Measurements from ENCODE around the gene ABCG4. TPM values are rescaled to one million over a fixed set of nuclear protein-coding genes. Genes with fewer than 3 reads are reported as not detected.

Gene ABCG4
- total RNA-seq, 4 donors from 2014 or later = 0.14 TPM; not detected in 3

- no peaks in the 10 kb centered on the region for H3K9me3 ChIP-seq
- in situ Hi-C loops (cut with MboI; ENCODE audit: low pct_ligation_motif_present in 1 of 4, low pct_unique_long_range_greater_than_20kb in 1 of 4, low sequenced_read_pairs in 3 of 4) (no loop called here), intact Hi-C loops (cut with DNase I; ENCODE audit: low total_unique reads) (no loop called here)
- H3K4me3 ChIP-seq = no peak overlapping the region
- TF ChIP-seq, protein P1, sequence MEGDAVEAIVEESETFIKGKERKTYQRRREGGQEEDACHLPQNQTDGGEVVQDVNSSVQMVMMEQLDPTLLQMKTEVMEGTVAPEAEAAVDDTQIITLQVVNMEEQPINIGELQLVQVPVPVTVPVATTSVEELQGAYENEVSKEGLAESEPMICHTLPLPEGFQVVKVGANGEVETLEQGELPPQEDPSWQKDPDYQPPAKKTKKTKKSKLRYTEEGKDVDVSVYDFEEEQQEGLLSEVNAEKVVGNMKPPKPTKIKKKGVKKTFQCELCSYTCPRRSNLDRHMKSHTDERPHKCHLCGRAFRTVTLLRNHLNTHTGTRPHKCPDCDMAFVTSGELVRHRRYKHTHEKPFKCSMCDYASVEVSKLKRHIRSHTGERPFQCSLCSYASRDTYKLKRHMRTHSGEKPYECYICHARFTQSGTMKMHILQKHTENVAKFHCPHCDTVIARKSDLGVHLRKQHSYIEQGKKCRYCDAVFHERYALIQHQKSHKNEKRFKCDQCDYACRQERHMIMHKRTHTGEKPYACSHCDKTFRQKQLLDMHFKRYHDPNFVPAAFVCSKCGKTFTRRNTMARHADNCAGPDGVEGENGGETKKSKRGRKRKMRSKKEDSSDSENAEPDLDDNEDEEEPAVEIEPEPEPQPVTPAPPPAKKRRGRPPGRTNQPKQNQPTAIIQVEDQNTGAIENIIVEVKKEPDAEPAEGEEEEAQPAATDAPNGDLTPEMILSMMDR (IDR thresholded peaks at IDR 0.05) = peak in 2 of 5 experiments; percentile 9 to 11
- TF ChIP-seq POLR2AphosphoS5 (IDR thresholded peaks at IDR 0.05) = no peak
- 33 to 36% methylated on average over 4 to 8 of the region's 8 CpGs for WGBS, 2 donors (ENCODE audit: low coverage in 1 of 2)
- DNase-seq = peak; percentile 41
- no peak overlapping the region for H3K27ac ChIP-seq
- H3K4me1 ChIP-seq = no peaks in the 10 kb centered on the region
- H3K36me3 ChIP-seq = no peaks in the 10 kb centered on the region
- peaks cover 11% of the 10 kb centered on the region for H3K27me3 ChIP-seq
These were observed 7.1 kb downstream of the ABCG4 start for GRCh38 chr11:119155733-119156492.

- no peak overlapping the region for H3K27ac ChIP-seq
- H3K4me1 ChIP-seq = no peaks in the 10 kb centered on the region
- intact Hi-C loops (cut with DNase I; ENCODE audit: low total_unique reads) = no loop called here
- WGBS, 2 donors (ENCODE audit: low coverage in 1 of 2) = 82 to 100% methylated on average over 2 to 10 of the region's 10 CpGs
- H3K27me3 ChIP-seq = peaks cover 8% of the 10 kb centered on the region
- TF ChIP-seq, protein P1 (IDR thresholded peaks at IDR 0.05) = no peak
- no peak for TF ChIP-seq EP300 (IDR thresholded peaks at IDR 0.05; ENCODE audit: low read depth)
- TF ChIP-seq POLR2AphosphoS5 (IDR thresholded peaks at IDR 0.05) = no peak
- H3K4me3 ChIP-seq = no peak overlapping the region
- no peaks in the 10 kb centered on the region for H3K36me3 ChIP-seq
- no peaks in the 10 kb centered on the region for H3K9me3 ChIP-seq
- no peak for DNase-seq
- in situ Hi-C loops (cut with MboI; ENCODE audit: low pct_ligation_motif_present in 1 of 4, low pct_unique_long_range_greater_than_20kb in 1 of 4, low sequenced_read_pairs in 3 of 4) = no loop called here
These were observed 7.6 kb downstream of the ABCG4 start for GRCh38 chr11:119156496-119156895.

DNA sequence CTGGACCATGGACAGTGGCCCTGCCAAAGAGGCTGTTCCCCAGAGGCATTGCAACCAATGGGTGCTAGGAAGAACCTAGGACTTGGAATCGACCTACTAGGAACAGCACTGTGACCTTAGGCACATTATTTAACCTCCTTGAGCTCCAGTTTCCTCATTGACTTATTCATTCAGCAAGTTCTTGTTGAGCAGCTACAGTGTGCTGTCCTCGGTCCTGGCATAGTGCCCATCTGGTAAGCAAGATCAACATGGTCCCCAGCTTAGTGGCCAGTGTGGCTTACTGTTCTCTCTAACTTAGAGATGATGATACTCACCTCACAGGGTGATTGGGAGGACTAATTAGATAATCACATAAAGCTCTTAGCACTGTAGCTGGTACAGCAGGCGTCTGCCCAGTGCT, 8.2 kb downstream of the ABCG4 start:
- Histone ChIP-seq H3K9me3 (no peaks in the 10 kb centered on the region), H3K4me1 (no peaks in the 10 kb centered on the region), H3K27ac (no peak overlapping the region), H3K36me3 (no peaks in the 10 kb centered on the region), H3K4me3 (no peak overlapping the region), H3K27me3 (peaks cover 8% of the 10 kb centered on the region)
- TF ChIP-seq POLR2A (IDR thresholded peaks at IDR 0.05) (no peak), POLR2AphosphoS5 (IDR thresholded peaks at IDR 0.05) (no peak), EP300 (IDR thresholded peaks at IDR 0.05; ENCODE audit: low read depth) (no peak)
- TF ChIP-seq, protein P1 (IDR thresholded peaks at IDR 0.05) = no peak
- 46 to 80% methylated on average over 1 to 3 of the region's 3 CpGs for WGBS, 2 donors (ENCODE audit: low coverage in 1 of 2)
- in situ Hi-C loops (cut with MboI; ENCODE audit: low pct_ligation_motif_present in 1 of 4, low pct_unique_long_range_greater_than_20kb in 1 of 4, low sequenced_read_pairs in 3 of 4) = no loop called here
- intact Hi-C loops (cut with DNase I; ENCODE audit: low total_unique reads) = no loop called here
- DNase-seq = no peak

GRCh38 chr11:119158467-119158866, 9.6 kb downstream of the ABCG4 start:
- intact Hi-C loops (cut with DNase I; ENCODE audit: low total_unique reads) (no loop called here), in situ Hi-C loops (cut with MboI; ENCODE audit: low pct_ligation_motif_present in 1 of 4, low pct_unique_long_range_greater_than_20kb in 1 of 4, low sequenced_read_pairs in 3 of 4) (no loop called here)
- 92% methylated on average over 6 to 13 of the region's 13 CpGs for WGBS, 2 donors (ENCODE audit: low coverage in 1 of 2)
- no peak overlapping the region for H3K4me3 ChIP-seq
- H3K27ac ChIP-seq = no peak overlapping the region
- no peak for DNase-seq
- no peaks in the 10 kb centered on the region for H3K9me3 ChIP-seq
- TF ChIP-seq POLR2AphosphoS5 (IDR thresholded peaks at IDR 0.05) (no peak), EP300 (IDR thresholded peaks at IDR 0.05; ENCODE audit: low read depth) (no peak), POLR2A (IDR thresholded peaks at IDR 0.05) (no peak)
- TF ChIP-seq, protein P1 (IDR thresholded peaks at IDR 0.05) = no peak
- H3K36me3 ChIP-seq = no peaks in the 10 kb centered on the region
- H3K4me1 ChIP-seq = no peaks in the 10 kb centered on the region
- peaks cover 8% of the 10 kb centered on the region for H3K27me3 ChIP-seq
